Stimulated activated CD4-positive, alpha-beta T cell treated with anti-CD3 and anti-CD28 coated beads, Interleukin-12 subunit alpha, Interleukin-12 subunit beta, amount 100 ng/mL, for 4 hours (primary cell): Measurements from ENCODE around the gene CHMP6.
"Not testable (repeated sequence)": the region's sequence is repeated elsewhere in the genome, so short reads cannot be mapped to it uniquely, and the experiment has no call there.

Experiments used
- DNase-seq: peaks from one replicate; pipeline ENCODE4 v3.0.0-alpha.2; 2020

CHMP6 gene

GRCh38 chr17:81016575-81016974 lies 24.9 kb downstream of the CHMP6 start:
- DNase-seq: no peak

GRCh38 chr17:81017330-81017729 lies 25.7 kb downstream of the CHMP6 start:
- DNase-seq: not testable (repeated sequence)

GRCh38 chr17:81018044-81018802 lies 26.6 kb downstream of the CHMP6 start:
- DNase-seq: no peak

GRCh38 chr17:81019563-81020442 lies 28.2 kb downstream of the CHMP6 start:
- DNase-seq: no peak

- DNase-seq: no peak
Measured at GRCh38 chr17:81020443-81020766, 28.8 kb downstream of the CHMP6 start.

- no peak for DNase-seq
Measured at GRCh38 chr17:81020767-81021497, 29.3 kb downstream of the CHMP6 start.

- no peak for DNase-seq
Measured at GRCh38 chr17:81021531-81022343, 30.1 kb downstream of the CHMP6 start.

GRCh38 chr17:81022344-81022676 lies 30.7 kb downstream of the CHMP6 start:
- DNase-seq: no peak

- no peak for DNase-seq
Measured at GRCh38 chr17:81025065-81025740, 33.6 kb downstream of the CHMP6 start.

- no peak for DNase-seq
Measured at GRCh38 chr17:81025741-81026129, 34.1 kb downstream of the CHMP6 start.

GRCh38 chr17:81026266-81027036 lies 34.8 kb downstream of the CHMP6 start:
- DNase-seq: no peak

- no peak for DNase-seq
Measured at GRCh38 chr17:81027038-81027437, 35.4 kb downstream of the CHMP6 start.

GRCh38 chr17:81027591-81028505 lies 36.2 kb downstream of the CHMP6 start:
- peak; percentile 39 for DNase-seq

- DNase-seq: no peak
Measured at GRCh38 chr17:81028506-81028858, 36.8 kb downstream of the CHMP6 start.

- no peak for DNase-seq
Measured at GRCh38 chr17:81029859-81030258, 38.2 kb downstream of the CHMP6 start.

GRCh38 chr17:81030312-81030711 lies 38.7 kb downstream of the CHMP6 start:
- not testable (repeated sequence) for DNase-seq

GRCh38 chr17:81030741-81031565 lies 39.3 kb downstream of the CHMP6 start:
- DNase-seq: no peak

- DNase-seq: no peak
Measured at GRCh38 chr17:81031566-81032550, 40.2 kb downstream of the CHMP6 start.
